ENCODE data around the gene METTL13.

- TF ChIP-seq TAF1 (IDR thresholded peaks at IDR 0.05; ENCODE audit: low read depth) = no peak
- TF ChIP-seq, protein P1, sequence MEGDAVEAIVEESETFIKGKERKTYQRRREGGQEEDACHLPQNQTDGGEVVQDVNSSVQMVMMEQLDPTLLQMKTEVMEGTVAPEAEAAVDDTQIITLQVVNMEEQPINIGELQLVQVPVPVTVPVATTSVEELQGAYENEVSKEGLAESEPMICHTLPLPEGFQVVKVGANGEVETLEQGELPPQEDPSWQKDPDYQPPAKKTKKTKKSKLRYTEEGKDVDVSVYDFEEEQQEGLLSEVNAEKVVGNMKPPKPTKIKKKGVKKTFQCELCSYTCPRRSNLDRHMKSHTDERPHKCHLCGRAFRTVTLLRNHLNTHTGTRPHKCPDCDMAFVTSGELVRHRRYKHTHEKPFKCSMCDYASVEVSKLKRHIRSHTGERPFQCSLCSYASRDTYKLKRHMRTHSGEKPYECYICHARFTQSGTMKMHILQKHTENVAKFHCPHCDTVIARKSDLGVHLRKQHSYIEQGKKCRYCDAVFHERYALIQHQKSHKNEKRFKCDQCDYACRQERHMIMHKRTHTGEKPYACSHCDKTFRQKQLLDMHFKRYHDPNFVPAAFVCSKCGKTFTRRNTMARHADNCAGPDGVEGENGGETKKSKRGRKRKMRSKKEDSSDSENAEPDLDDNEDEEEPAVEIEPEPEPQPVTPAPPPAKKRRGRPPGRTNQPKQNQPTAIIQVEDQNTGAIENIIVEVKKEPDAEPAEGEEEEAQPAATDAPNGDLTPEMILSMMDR (IDR thresholded peaks at IDR 0.05; ENCODE audit: poor library complexity, severe bottlenecking) = no peak
- no peak for TF ChIP-seq EP300 (conservative IDR thresholded peaks at IDR 0.05; ENCODE audit: poor library complexity, severe bottlenecking)
- TF ChIP-seq RAD21 (conservative IDR thresholded peaks at IDR 0.05) = no peak
- no peak for TF ChIP-seq SMC3 (conservative IDR thresholded peaks at IDR 0.05; ENCODE audit: poor library complexity)
Observed at GRCh38 chr1:171743081-171743870, 38.2 kb upstream of the METTL13 start.

Measured in neural cell (in vitro differentiated cells).